A549 treated with DMSO at 1 μM for 4 hours (cell line): ENCODE measurements around the gene AMOT. TPM values are rescaled to one million over a fixed set of nuclear protein-coding genes. Genes with fewer than 3 reads are reported as not detected.

ENCODE experiments used
- total RNA-seq: library from RNA; stranded (reverse); fragments of 200-300 nt; extraction: Qiagen RNA extraction; gene quantifications from 5 replicates; pipeline ENCODE4 v1.2.3, GENCODE V29; 2022; ENCODE audit warnings: low read depth

Gene AMOT, protein sequence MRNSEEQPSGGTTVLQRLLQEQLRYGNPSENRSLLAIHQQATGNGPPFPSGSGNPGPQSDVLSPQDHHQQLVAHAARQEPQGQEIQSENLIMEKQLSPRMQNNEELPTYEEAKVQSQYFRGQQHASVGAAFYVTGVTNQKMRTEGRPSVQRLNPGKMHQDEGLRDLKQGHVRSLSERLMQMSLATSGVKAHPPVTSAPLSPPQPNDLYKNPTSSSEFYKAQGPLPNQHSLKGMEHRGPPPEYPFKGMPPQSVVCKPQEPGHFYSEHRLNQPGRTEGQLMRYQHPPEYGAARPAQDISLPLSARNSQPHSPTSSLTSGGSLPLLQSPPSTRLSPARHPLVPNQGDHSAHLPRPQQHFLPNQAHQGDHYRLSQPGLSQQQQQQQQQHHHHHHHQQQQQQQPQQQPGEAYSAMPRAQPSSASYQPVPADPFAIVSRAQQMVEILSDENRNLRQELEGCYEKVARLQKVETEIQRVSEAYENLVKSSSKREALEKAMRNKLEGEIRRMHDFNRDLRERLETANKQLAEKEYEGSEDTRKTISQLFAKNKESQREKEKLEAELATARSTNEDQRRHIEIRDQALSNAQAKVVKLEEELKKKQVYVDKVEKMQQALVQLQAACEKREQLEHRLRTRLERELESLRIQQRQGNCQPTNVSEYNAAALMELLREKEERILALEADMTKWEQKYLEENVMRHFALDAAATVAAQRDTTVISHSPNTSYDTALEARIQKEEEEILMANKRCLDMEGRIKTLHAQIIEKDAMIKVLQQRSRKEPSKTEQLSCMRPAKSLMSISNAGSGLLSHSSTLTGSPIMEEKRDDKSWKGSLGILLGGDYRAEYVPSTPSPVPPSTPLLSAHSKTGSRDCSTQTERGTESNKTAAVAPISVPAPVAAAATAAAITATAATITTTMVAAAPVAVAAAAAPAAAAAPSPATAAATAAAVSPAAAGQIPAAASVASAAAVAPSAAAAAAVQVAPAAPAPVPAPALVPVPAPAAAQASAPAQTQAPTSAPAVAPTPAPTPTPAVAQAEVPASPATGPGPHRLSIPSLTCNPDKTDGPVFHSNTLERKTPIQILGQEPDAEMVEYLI
- 0.01 to 0.05 TPM (median 0.01 TPM) in 3 of 5 replicates, not detected in the others for total RNA-seq

GRCh38 chrX:112840382-112841113 is at the start of gene AMOT:
Gene AMOT (minus strand): TSS chrX:112840831. CDS start chrX:112823126, 17,705 bp downstream.

Other genes with a start within 250 kb of the AMOT start
- not detected in 5 replicates for gene LHFPL1, start 160.9 kb downstream of the AMOT start, total RNA-seq